HepG2 (cell line): ENCODE results near the gene MAN1C1. TPM values are rescaled to one million over a fixed set of nuclear protein-coding genes. Genes with fewer than 3 reads are reported as not detected.

Source experiments
- HNF4A ChIP-seq: sonication (generic); formaldehyde crosslinking; IDR thresholded peaks from 2 replicates; pipeline ENCODE4 v1.4.0; 2020; ENCODE audit warnings: missing genetic modification reagents
- KLF13 ChIP-seq: sonication (generic); formaldehyde crosslinking; IDR thresholded peaks from 2 replicates; pipeline ENCODE4 v1.4.0; 2020; ENCODE audit warnings: mild to moderate bottlenecking, missing genetic modification reagents
- NCOA1 ChIP-seq: sonication (generic); formaldehyde crosslinking; IDR thresholded peaks from 2 replicates; pipeline ENCODE4 v1.9.0; 2021; ENCODE audit warnings: missing genetic modification reagents
- NCOA5 ChIP-seq: sonication (generic); formaldehyde crosslinking; IDR thresholded peaks from 2 replicates; pipeline ENCODE4 v1.4.0; 2020; ENCODE audit warnings: missing genetic modification reagents
- SMAD3 ChIP-seq: sonication (generic); formaldehyde crosslinking; IDR thresholded peaks from 2 replicates; pipeline ENCODE4 v1.4.0; 2020; ENCODE audit warnings: missing genetic modification reagents
- ZFX ChIP-seq: sonication (generic); formaldehyde crosslinking; IDR thresholded peaks from 2 replicates; pipeline ENCODE4 v1.4.0; 2020; ENCODE audit warnings: mild to moderate bottlenecking, low read depth, missing genetic modification reagents, moderate library complexity
- ZNF296 ChIP-seq: sonication (generic); formaldehyde crosslinking; conservative IDR thresholded peaks from 2 replicates; pipeline ENCODE4 v1.5.0; 2020; ENCODE audit warnings: mild to moderate bottlenecking, missing genetic modification reagents
- ZNF331 ChIP-seq: sonication (generic); formaldehyde crosslinking; IDR thresholded peaks from 2 replicates; pipeline ENCODE4 v1.4.0; 2020; ENCODE audit warnings: missing genetic modification reagents
- ZNF431 ChIP-seq: sonication (generic); formaldehyde crosslinking; IDR thresholded peaks from 2 replicates; pipeline ENCODE4 v1.9.0; 2022; ENCODE audit warnings: missing genetic modification reagents, low read depth, mild to moderate bottlenecking, borderline replicate concordance
- polyA plus RNA-seq, 8 experiments: library from polyadenylated mRNA; depleted of rRNA in 3 of 8; stranded (reverse) in 7 of 8; unstranded in 1 of 8; fragments of >200 nt; fragmentation: Illumina TruSeq in 4 of 8; extraction: Trizol in 4 of 8; gene quantifications; 2 replicates each; pipeline versions ENCODE4 v1.2.1 to v1.2.3, GENCODE V29; 2011 to 2016; ENCODE audit warnings: low read depth in 4 of 8, missing spikeins in 1 of 8, mixed read lengths in 1 of 8; ENCODE audit not compliant: insufficient read depth in 1 of 8
- total RNA-seq, 5 experiments: library from RNA; depleted of rRNA; stranded (reverse); fragments of >200 nt; fragmentation: Illumina TruSeq; extraction: Trizol; gene quantifications; 2 replicates each; pipeline ENCODE4 v1.2.3, GENCODE V29; 2016; ENCODE audit warnings: low read depth in 1 of 5
- TF ChIP-seq, protein P1 (sequence below): sonication (generic); formaldehyde crosslinking; IDR thresholded peaks from 2 replicates; pipeline ENCODE4 v1.8.0; 2022; ENCODE audit warnings: missing genetic modification reagents, mild to moderate bottlenecking, borderline replicate concordance
- TF ChIP-seq, protein P2 (sequence below), 2 experiments: sonication (generic) in 1 of 2; formaldehyde crosslinking in 1 of 2; IDR thresholded peaks; 2 replicates each; pipeline versions ENCODE4 v1.4.0 to v1.6.1; 2018 to 2020; ENCODE audit warnings: missing genetic modification reagents in 2 of 2, borderline replicate concordance in 1 of 2, low read depth in 1 of 2, mild to moderate bottlenecking in 1 of 2, missing biosample characterization in 1 of 2
- TF ChIP-seq, protein P3 (sequence below): sonication (generic); formaldehyde crosslinking; IDR thresholded peaks from 2 replicates; pipeline ENCODE4 v1.4.0; 2020; ENCODE audit warnings: missing genetic modification reagents

The MAN1C1 gene
- total and polyA plus RNA-seq, 2 of the 13 experiments (the other 11 are each of a cell fraction or from before 2014, with no cell fraction given), result 0.18 to 0.49 TPM

DNA sequence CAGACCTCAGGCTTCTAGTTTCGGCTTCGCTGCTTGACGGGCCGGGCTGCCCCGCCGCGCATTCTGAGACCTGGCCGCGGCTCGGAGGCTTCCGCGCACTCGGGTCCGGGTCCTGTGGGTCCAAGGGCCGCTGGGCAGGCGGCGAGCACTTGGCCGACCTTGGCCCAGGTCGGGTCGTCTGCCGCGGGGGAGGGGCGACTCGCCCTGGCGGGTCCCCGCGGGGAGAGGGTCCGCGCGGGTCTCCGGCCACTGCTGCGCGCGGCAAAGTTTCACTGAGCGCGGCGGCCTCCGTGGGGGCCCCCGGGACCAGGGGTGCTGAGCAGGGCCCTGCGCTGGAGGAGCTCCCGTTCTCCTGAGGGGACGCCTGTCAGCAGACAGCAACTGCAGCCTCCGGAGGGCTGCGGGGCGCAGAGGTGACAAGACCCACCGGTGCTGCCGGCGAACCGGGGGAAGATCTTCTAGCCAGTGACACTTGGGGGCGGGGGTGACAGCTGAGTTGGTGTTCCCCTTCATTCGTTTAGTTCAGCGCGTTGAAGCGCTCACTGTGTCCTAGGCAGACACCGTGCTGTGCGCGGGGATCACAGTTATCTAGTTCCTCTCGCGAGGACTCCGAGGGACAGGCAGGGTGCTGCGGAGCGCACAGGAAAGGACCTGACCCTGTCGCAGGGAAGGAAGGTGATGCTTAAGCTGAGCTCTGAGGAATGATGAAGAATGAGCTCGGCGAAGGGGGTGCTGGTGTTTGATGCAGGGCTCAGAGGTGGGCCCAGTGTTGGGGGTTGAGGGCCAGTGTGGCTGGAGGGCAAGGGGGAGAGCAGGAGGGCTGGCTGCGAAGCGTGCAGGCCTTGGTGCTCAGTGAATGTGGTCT lies 203.9 kb downstream of the MAN1C1 start (continued):
- TF ChIP-seq ZNF431 (CRISPR knock-in tag) (0 out of 2 replicates have a peak, but pooled peaks have one; percentile 55), NCOA1 (0 out of 2 replicates have a peak, but pooled peaks have one; percentile 43), KLF13 (no peak), SMAD3 (no peak), NCOA5 (no peak), ZFX (CRISPR knock-in tag) (peak; percentile 62; the same call in 1 of the 2 replicates), HNF4A (CRISPR knock-in tag) (peak; percentile 65; the same call in 1 of the 2 replicates), ZNF296 (CRISPR knock-in tag) (peak; percentile 31; the same call in 1 of the 2 replicates), ZNF331 (CRISPR knock-in tag) (no peak; the same call in 1 of the 2 replicates)
- TF ChIP-seq, protein P1, sequence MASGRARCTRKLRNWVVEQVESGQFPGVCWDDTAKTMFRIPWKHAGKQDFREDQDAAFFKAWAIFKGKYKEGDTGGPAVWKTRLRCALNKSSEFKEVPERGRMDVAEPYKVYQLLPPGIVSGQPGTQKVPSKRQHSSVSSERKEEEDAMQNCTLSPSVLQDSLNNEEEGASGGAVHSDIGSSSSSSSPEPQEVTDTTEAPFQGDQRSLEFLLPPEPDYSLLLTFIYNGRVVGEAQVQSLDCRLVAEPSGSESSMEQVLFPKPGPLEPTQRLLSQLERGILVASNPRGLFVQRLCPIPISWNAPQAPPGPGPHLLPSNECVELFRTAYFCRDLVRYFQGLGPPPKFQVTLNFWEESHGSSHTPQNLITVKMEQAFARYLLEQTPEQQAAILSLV, result no peak
- TF ChIP-seq, protein P2, sequence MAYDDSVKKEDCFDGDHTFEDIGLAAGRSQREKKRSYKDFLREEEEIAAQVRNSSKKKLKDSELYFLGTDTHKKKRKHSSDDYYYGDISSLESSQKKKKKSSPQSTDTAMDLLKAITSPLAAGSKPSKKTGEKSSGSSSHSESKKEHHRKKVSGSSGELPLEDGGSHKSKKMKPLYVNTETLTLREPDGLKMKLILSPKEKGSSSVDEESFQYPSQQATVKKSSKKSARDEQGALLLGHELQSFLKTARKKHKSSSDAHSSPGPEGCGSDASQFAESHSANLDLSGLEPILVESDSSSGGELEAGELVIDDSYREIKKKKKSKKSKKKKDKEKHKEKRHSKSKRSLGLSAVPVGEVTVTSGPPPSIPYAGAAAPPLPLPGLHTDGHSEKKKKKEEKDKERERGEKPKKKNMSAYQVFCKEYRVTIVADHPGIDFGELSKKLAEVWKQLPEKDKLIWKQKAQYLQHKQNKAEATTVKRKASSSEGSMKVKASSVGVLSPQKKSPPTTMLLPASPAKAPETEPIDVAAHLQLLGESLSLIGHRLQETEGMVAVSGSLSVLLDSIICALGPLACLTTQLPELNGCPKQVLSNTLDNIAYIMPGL (CRISPR knock-in tag; IDR thresholded peaks at IDR 0.05; ENCODE audit: borderline replicate concordance in 1 of 2, low read depth in 1 of 2), result peak; percentile 28 to 78; a peak in 2 of 4 replicates
- TF ChIP-seq, protein P3, sequence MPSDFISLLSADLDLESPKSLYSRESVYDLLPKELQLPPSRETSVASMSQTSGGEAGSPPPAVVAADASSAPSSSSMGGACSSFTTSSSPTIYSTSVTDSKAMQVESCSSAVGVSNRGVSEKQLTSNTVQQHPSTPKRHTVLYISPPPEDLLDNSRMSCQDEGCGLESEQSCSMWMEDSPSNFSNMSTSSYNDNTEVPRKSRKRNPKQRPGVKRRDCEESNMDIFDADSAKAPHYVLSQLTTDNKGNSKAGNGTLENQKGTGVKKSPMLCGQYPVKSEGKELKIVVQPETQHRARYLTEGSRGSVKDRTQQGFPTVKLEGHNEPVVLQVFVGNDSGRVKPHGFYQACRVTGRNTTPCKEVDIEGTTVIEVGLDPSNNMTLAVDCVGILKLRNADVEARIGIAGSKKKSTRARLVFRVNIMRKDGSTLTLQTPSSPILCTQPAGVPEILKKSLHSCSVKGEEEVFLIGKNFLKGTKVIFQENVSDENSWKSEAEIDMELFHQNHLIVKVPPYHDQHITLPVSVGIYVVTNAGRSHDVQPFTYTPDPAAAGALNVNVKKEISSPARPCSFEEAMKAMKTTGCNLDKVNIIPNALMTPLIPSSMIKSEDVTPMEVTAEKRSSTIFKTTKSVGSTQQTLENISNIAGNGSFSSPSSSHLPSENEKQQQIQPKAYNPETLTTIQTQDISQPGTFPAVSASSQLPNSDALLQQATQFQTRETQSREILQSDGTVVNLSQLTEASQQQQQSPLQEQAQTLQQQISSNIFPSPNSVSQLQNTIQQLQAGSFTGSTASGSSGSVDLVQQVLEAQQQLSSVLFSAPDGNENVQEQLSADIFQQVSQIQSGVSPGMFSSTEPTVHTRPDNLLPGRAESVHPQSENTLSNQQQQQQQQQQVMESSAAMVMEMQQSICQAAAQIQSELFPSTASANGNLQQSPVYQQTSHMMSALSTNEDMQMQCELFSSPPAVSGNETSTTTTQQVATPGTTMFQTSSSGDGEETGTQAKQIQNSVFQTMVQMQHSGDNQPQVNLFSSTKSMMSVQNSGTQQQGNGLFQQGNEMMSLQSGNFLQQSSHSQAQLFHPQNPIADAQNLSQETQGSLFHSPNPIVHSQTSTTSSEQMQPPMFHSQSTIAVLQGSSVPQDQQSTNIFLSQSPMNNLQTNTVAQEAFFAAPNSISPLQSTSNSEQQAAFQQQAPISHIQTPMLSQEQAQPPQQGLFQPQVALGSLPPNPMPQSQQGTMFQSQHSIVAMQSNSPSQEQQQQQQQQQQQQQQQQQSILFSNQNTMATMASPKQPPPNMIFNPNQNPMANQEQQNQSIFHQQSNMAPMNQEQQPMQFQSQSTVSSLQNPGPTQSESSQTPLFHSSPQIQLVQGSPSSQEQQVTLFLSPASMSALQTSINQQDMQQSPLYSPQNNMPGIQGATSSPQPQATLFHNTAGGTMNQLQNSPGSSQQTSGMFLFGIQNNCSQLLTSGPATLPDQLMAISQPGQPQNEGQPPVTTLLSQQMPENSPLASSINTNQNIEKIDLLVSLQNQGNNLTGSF (CRISPR knock-in tag), result no peak
